Measurements from ENCODE around the gene SYTL1. TPM values are rescaled to one million over a fixed set of nuclear protein-coding genes. Genes with fewer than 3 reads are reported as not detected.

Gene SYTL1
- total and polyA plus RNA-seq, 2 donors = 49.4 to 167 TPM

- Histone ChIP-seq H3K36me3 (ENCODE audit: control insufficient read depth in 2 of 2, insufficient read depth in 2 of 2, low read length in 1 of 2) (peaks cover 73 to 74% of the 10 kb centered on the region in 2 donors), H3K27me3 (ENCODE audit: control insufficient read depth in 2 of 2, insufficient read depth in 1 of 2, low read length in 1 of 2) (no peaks in the 10 kb centered on the region), H3K9me3 (ENCODE audit: control insufficient read depth in 2 of 2, insufficient read depth in 1 of 2, low read length in 1 of 2) (no peaks in the 10 kb centered on the region), H3K4me1 (ENCODE audit: control insufficient read depth in 2 of 2, insufficient read depth in 2 of 2, low read length in 2 of 2) (peaks cover 0 to 34% of the 10 kb centered on the region in 2 donors), H3K27ac (ENCODE audit: low read depth in 1 of 2, low read length in 1 of 2) (peak overlapping the region; percentile 58 to 71), H3K4me3 (ENCODE audit: low read length in 2 of 2) (no peak overlapping the region)
- peak; percentile 68 to 93 (median 79) for DNase-seq (ENCODE audit: low read depth in 6 of 9, low spot score in 9 of 9)
- WGBS = 50% methylated on average over 5 of the region's 5 CpGs
Observed at GRCh38 chr1:27300341-27301051, 41.3 kb upstream of the SYTL1 start.

- peaks cover 0 to 32% of the 10 kb centered on the region in 2 donors for H3K4me1 ChIP-seq (ENCODE audit: control insufficient read depth in 2 of 2, insufficient read depth in 2 of 2, low read length in 2 of 2)
- no peaks in the 10 kb centered on the region for H3K27me3 ChIP-seq (ENCODE audit: control insufficient read depth in 2 of 2, insufficient read depth in 1 of 2, low read length in 1 of 2)
- no peaks in the 10 kb centered on the region for H3K9me3 ChIP-seq (ENCODE audit: control insufficient read depth in 2 of 2, insufficient read depth in 1 of 2, low read length in 1 of 2)
- H3K36me3 ChIP-seq (ENCODE audit: control insufficient read depth in 2 of 2, insufficient read depth in 2 of 2, low read length in 1 of 2) = peaks cover 76 to 77% of the 10 kb centered on the region in 2 donors
- DNase-seq (ENCODE audit: low read depth in 6 of 9, low spot score in 9 of 9) = no peak
- H3K27ac ChIP-seq (ENCODE audit: low read depth in 1 of 2, low read length in 1 of 2) = no peak overlapping the region
- no peak overlapping the region for H3K4me3 ChIP-seq (ENCODE audit: low read length in 2 of 2)
- 84% methylated on average over 8 of the region's 8 CpGs for WGBS
Observed at GRCh38 chr1:27301052-27301422, 40.8 kb upstream of the SYTL1 start.

- WGBS = 96% methylated on average over 10 of the region's 10 CpGs
- H3K4me3 ChIP-seq (ENCODE audit: low read length in 2 of 2) = no peak overlapping the region
- no peak for DNase-seq (ENCODE audit: low read depth in 6 of 9, low spot score in 9 of 9)
- peaks cover 77 to 80% of the 10 kb centered on the region in 2 donors for H3K36me3 ChIP-seq (ENCODE audit: control insufficient read depth in 2 of 2, insufficient read depth in 2 of 2, low read length in 1 of 2)
- H3K27ac ChIP-seq (ENCODE audit: low read depth in 1 of 2, low read length in 1 of 2) = no peak overlapping the region
- H3K9me3 ChIP-seq (ENCODE audit: control insufficient read depth in 2 of 2, insufficient read depth in 1 of 2, low read length in 1 of 2) = no peaks in the 10 kb centered on the region
- H3K27me3 ChIP-seq (ENCODE audit: control insufficient read depth in 2 of 2, insufficient read depth in 1 of 2, low read length in 1 of 2) = no peaks in the 10 kb centered on the region
- H3K4me1 ChIP-seq (ENCODE audit: control insufficient read depth in 2 of 2, insufficient read depth in 2 of 2, low read length in 2 of 2) = peaks cover 0 to 33% of the 10 kb centered on the region in 2 donors
Observed at GRCh38 chr1:27301582-27302199, 40.1 kb upstream of the SYTL1 start.

GRCh38 chr1:27302612-27303011, 39.2 kb upstream of the SYTL1 start:
- Histone ChIP-seq H3K4me3 (ENCODE audit: low read length in 2 of 2) (no peak overlapping the region), H3K36me3 (ENCODE audit: control insufficient read depth in 2 of 2, insufficient read depth in 2 of 2, low read length in 1 of 2) (peaks cover 68 to 74% of the 10 kb centered on the region in 2 donors), H3K27ac (ENCODE audit: low read depth in 1 of 2, low read length in 1 of 2) (no peak overlapping the region), H3K4me1 (ENCODE audit: control insufficient read depth in 2 of 2, insufficient read depth in 2 of 2, low read length in 2 of 2) (peaks cover 0 to 42% of the 10 kb centered on the region in 2 donors), H3K9me3 (ENCODE audit: control insufficient read depth in 2 of 2, insufficient read depth in 1 of 2, low read length in 1 of 2) (no peaks in the 10 kb centered on the region), H3K27me3 (ENCODE audit: control insufficient read depth in 2 of 2, insufficient read depth in 1 of 2, low read length in 1 of 2) (no peaks in the 10 kb centered on the region)
- DNase-seq (ENCODE audit: low read depth in 6 of 9, low spot score in 9 of 9) = no peak
- 96% methylated on average over 2 of the region's 2 CpGs for WGBS

- H3K36me3 ChIP-seq (ENCODE audit: control insufficient read depth in 2 of 2, insufficient read depth in 2 of 2, low read length in 1 of 2) = peaks cover 59 to 69% of the 10 kb centered on the region in 2 donors
- H3K4me1 ChIP-seq (ENCODE audit: control insufficient read depth in 2 of 2, insufficient read depth in 2 of 2, low read length in 2 of 2) = peaks cover 0 to 41% of the 10 kb centered on the region in 2 donors
- H3K9me3 ChIP-seq (ENCODE audit: control insufficient read depth in 2 of 2, insufficient read depth in 1 of 2, low read length in 1 of 2) = no peaks in the 10 kb centered on the region
- H3K4me3 ChIP-seq (ENCODE audit: low read length in 2 of 2) = no peak overlapping the region
- no peak for DNase-seq (ENCODE audit: low read depth in 6 of 9, low spot score in 9 of 9)
- 98% methylated on average over 15 of the region's 15 CpGs for WGBS
- no peak overlapping the region for H3K27ac ChIP-seq (ENCODE audit: low read depth in 1 of 2, low read length in 1 of 2)
- no peaks in the 10 kb centered on the region for H3K27me3 ChIP-seq (ENCODE audit: control insufficient read depth in 2 of 2, insufficient read depth in 1 of 2, low read length in 1 of 2)
Observed at GRCh38 chr1:27303509-27303908, 38.3 kb upstream of the SYTL1 start.

- H3K4me3 ChIP-seq (ENCODE audit: low read length in 2 of 2) = no peak overlapping the region
- H3K27me3 ChIP-seq (ENCODE audit: control insufficient read depth in 2 of 2, insufficient read depth in 1 of 2, low read length in 1 of 2) = no peaks in the 10 kb centered on the region
- H3K9me3 ChIP-seq (ENCODE audit: control insufficient read depth in 2 of 2, insufficient read depth in 1 of 2, low read length in 1 of 2) = no peaks in the 10 kb centered on the region
- no peak for DNase-seq (ENCODE audit: low read depth in 6 of 9, low spot score in 9 of 9)
- H3K27ac ChIP-seq (ENCODE audit: low read depth in 1 of 2, low read length in 1 of 2) = no peak overlapping the region
- H3K4me1 ChIP-seq (ENCODE audit: control insufficient read depth in 2 of 2, insufficient read depth in 2 of 2, low read length in 2 of 2) = peaks cover 0 to 19% of the 10 kb centered on the region in 2 donors
- peaks cover 35 to 49% of the 10 kb centered on the region in 2 donors for H3K36me3 ChIP-seq (ENCODE audit: control insufficient read depth in 2 of 2, insufficient read depth in 2 of 2, low read length in 1 of 2)
- 98% methylated on average over 11 of the region's 11 CpGs for WGBS
Observed at GRCh38 chr1:27306071-27306470, 35.8 kb upstream of the SYTL1 start.

- no peaks in the 10 kb centered on the region for H3K9me3 ChIP-seq (ENCODE audit: control insufficient read depth in 2 of 2, insufficient read depth in 1 of 2, low read length in 1 of 2)
- peak in 1 of 9 donors; percentile 16 for DNase-seq (ENCODE audit: low read depth in 6 of 9, low spot score in 9 of 9)
- H3K27ac ChIP-seq (ENCODE audit: low read depth in 1 of 2, low read length in 1 of 2) = no peak overlapping the region
- peaks cover 0 to 18% of the 10 kb centered on the region in 2 donors for H3K4me1 ChIP-seq (ENCODE audit: control insufficient read depth in 2 of 2, insufficient read depth in 2 of 2, low read length in 2 of 2)
- peaks cover 26 to 39% of the 10 kb centered on the region in 2 donors for H3K36me3 ChIP-seq (ENCODE audit: control insufficient read depth in 2 of 2, insufficient read depth in 2 of 2, low read length in 1 of 2)
- no peak overlapping the region for H3K4me3 ChIP-seq (ENCODE audit: low read length in 2 of 2)
- 96% methylated on average over 11 of the region's 11 CpGs for WGBS
- no peaks in the 10 kb centered on the region for H3K27me3 ChIP-seq (ENCODE audit: control insufficient read depth in 2 of 2, insufficient read depth in 1 of 2, low read length in 1 of 2)
Observed at GRCh38 chr1:27306892-27307761, 34.7 kb upstream of the SYTL1 start.

- WGBS = 96% methylated on average over 6 of the region's 6 CpGs
- Histone ChIP-seq H3K36me3 (ENCODE audit: control insufficient read depth in 2 of 2, insufficient read depth in 2 of 2, low read length in 1 of 2) (peaks cover 23 to 37% of the 10 kb centered on the region in 2 donors), H3K4me1 (ENCODE audit: control insufficient read depth in 2 of 2, insufficient read depth in 2 of 2, low read length in 2 of 2) (peaks cover 0 to 18% of the 10 kb centered on the region in 2 donors), H3K4me3 (ENCODE audit: low read length in 2 of 2) (no peak overlapping the region), H3K9me3 (ENCODE audit: control insufficient read depth in 2 of 2, insufficient read depth in 1 of 2, low read length in 1 of 2) (no peaks in the 10 kb centered on the region), H3K27ac (ENCODE audit: low read depth in 1 of 2, low read length in 1 of 2) (no peak overlapping the region), H3K27me3 (ENCODE audit: control insufficient read depth in 2 of 2, insufficient read depth in 1 of 2, low read length in 1 of 2) (no peaks in the 10 kb centered on the region)
- DNase-seq (ENCODE audit: low read depth in 6 of 9, low spot score in 9 of 9) = no peak
Observed at GRCh38 chr1:27307874-27308598, 33.8 kb upstream of the SYTL1 start.
